GM15510 (cell line): Measurements from ENCODE around the gene MACROD2.

Experiments used
- POLR2A ChIP-seq: IDR thresholded peaks from 3 replicates; pipeline ENCODE4 v1.6.1; 2011; ENCODE audit warnings: borderline replicate concordance; ENCODE audit not compliant: insufficient read length; ENCODE audit errors: extremely low read depth

MACROD2 gene

DNA sequence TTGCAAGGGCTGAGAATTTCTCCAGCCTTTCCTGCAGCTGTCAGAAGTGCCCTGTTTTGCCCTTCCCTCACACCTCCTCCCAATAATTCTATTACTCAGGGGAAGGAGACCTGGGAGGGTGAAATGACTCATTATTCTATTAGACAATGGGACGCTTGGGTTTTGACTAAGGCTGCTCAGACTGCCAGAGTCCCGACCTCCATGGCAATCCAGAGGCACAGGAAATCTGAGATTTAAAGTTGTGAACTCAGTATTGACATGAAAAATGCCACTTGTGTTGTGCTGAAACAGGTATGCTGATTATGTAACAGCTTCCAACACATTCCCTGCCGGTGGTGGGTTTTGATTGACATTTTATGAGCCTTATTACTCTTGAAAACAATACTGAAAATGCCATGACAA lies 967.9 kb downstream of the MACROD2 start:
- TF ChIP-seq POLR2A, result no peak

DNA sequence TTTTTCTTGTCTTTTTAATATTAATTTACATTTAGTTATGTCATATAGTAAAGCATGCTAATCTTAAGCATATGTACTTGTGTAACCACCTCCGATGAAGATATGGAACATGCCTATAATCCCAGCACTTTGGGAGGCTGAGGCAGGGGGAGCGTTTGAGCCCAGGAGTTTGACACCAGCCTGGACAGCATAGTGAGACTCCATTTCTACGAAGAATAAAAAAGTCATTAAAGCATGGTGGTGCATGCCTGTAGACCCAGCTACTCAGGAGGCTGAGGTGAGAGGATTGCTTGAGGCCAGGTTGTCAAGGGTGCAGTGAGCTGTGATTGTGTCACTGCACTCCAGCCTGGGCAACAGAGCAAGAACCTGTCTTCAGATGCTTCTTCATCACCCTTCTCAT lies 970.9 kb downstream of the MACROD2 start:
- TF ChIP-seq POLR2A, result no peak

DNA sequence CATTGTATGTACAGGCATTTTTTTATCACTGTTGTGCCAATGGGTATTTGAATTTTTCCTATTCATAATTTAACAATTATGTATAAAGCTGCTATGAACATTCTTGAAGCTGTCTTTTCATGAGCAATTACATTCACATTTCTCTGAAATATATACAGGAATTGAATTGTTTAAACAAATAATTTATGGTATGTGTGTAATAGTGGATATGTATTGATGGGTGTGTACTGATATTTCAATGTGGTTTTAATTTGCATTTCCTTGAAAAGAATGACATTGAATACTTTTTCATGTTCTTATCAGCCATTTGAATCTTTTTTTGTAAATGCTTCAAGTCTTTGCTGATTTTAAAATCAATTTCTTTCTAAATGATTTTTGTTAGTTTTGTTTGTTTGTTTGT lies 971.5 kb downstream of the MACROD2 start:
- no peak for TF ChIP-seq POLR2A

DNA sequence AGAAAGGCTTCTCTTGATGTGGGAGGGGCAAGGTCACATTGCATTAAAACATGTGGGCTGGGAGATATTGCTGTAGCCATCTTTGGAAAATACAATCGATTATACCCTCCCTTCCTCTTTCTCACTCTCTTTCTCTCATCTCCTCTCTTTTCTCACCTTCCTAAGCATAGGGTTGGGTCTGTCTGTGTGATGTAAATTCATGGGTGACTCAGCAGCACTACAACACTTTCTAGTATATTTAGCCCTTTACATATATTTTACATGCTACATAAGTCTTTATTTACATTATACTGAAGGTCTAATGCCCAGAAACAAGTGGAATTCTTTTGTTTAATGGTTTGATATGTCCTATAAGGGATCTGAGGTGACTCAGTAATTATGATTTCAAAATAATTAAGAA lies 976.9 kb downstream of the MACROD2 start:
- TF ChIP-seq POLR2A, result no peak

DNA sequence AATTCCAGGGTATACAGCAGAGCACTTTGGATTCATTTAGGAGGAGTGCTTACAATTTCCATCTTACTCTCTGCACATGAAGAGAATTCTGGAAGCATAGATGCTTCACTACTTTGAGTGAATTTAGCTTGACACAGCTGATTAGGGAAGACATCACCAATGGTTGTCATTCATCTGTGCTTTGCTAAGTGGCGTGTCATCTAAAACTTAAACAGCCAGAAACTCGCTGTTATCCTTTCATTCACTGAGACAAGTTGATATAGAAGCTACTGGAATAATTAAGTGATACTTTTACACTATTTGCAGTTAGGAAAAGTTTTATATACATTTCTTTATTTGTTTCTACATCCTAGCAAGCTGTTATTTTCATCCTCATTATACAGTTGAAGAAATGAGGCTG lies 977.4 kb downstream of the MACROD2 start:
- TF ChIP-seq POLR2A, result no peak

DNA sequence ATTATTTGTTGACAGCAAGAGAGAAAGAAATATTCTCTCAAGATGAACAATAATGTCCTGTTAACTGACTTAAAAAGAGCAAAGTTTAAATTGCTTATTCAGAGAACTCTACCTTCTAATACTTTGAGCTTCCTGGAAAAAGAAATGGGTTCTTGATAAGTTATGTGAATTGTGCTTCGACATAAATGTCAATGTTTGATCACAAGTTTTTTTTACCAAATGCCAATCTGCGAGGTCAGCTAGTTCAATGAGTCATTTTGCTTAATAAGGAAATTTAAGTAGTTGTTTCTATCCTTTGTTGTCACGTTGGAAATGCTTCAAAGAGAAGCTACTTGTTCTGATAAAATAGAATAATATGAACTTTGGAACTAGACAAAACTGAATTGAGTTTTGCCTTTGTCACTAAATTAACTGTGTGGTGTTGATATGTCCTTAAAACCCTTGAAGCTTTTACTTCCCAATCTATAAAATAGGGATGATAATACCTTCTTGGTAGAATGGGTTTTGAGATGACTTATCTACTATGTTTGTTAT lies 984.2 kb downstream of the MACROD2 start:
- TF ChIP-seq POLR2A, result no peak

GRCh38 chr20:14984305-14984704 lies 989.0 kb downstream of the MACROD2 start:
- TF ChIP-seq POLR2A, result no peak

- TF ChIP-seq POLR2A, result no peak
Observed at GRCh38 chr20:14984768-14985622, 989.7 kb downstream of the MACROD2 start.

- TF ChIP-seq POLR2A, result no peak
Observed at GRCh38 chr20:14986026-14986655, 990.8 kb downstream of the MACROD2 start.

GRCh38 chr20:14986656-14987055 lies 991.3 kb downstream of the MACROD2 start:
- TF ChIP-seq POLR2A, result no peak

- TF ChIP-seq POLR2A, result no peak
Observed at GRCh38 chr20:14989535-14990290, 994.4 kb downstream of the MACROD2 start.

DNA sequence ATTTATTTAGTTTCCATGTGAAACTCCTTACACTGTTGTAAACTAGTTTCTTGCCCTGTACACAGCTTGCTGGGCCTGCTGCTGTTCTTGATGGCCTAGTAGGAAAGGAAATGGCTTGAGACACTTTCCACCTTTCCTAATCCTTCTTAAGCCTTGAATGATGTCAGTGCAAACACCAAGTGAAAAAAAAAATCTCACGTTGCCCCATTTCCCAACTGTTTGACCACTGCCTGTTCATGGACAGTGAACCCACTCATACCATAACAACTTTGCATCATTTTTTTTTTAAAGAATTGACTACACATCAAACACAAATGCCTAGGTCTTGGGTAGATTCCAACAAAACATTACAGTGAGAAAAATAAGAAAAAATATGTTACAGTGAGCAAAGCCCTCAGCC lies 995.7 kb downstream of the MACROD2 start:
- no peak for TF ChIP-seq POLR2A

DNA sequence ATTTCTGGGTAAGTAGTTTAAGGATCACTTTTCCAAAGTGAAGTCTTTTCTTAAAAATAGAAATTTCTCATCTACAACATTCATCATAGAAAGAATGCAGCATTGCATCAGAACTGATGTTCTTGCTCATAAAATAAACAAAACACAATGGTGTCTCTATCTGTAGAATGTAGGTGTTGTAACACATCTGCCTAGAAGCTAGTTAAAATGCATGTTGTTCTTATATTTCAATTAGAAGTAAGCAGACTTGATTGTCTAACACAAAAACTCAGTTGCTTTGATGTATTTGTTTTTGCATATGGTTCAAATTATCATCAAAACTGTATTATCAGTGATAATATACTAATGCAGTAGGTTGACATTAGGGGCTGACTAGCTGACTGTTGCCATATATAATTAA lies 996.8 kb downstream of the MACROD2 start:
- no peak for TF ChIP-seq POLR2A

GRCh38 chr20:14992961-14993360 lies 997.6 kb downstream of the MACROD2 start:
- TF ChIP-seq POLR2A, result no peak

GRCh38 chr20:14996883-14997672 lies 1001.8 kb downstream of the MACROD2 start:
- TF ChIP-seq POLR2A, result no peak

GRCh38 chr20:14997791-14998190 lies 1002.5 kb downstream of the MACROD2 start:
- TF ChIP-seq POLR2A, result no peak
